HG02798 (cell line): Measurements from ENCODE around the gene KRTAP2-2.

Experiments used
- ATAC-seq: cut with Tn5 transposase; IDR thresholded peaks from one replicate; pipeline ENCODE4 v1.9.1; 2021; ENCODE audit warnings: mild to moderate bottlenecking; ENCODE audit not compliant: unreplicated experiment, poor library complexity

Gene KRTAP2-2

GRCh38 chr17:41029633-41030245 is 25.3 kb downstream of the KRTAP2-2 start, which contains the start of gene KRTAP1-4:
Gene KRTAP1-4 (minus strand): TSS chr17:41030195. CDS start chr17:41030078, 117 bp downstream.
- ATAC-seq: no peak

- no peak for ATAC-seq
These were observed 28.1 kb downstream of the KRTAP2-2 start, which contains the start of gene KRTAP1-5 for GRCh38 chr17:41026715-41027471. Gene KRTAP1-5 (minus strand): TSS chr17:41027208. CDS start chr17:41027155, 53 bp downstream.

GRCh38 chr17:41024697-41025096 is 30.3 kb downstream of the KRTAP2-2 start:
- ATAC-seq: no peak

- ATAC-seq: no peak
These were observed 34.7 kb downstream of the KRTAP2-2 start for GRCh38 chr17:41020336-41020735.

- no peak for ATAC-seq
These were observed 35.6 kb downstream of the KRTAP2-2 start for GRCh38 chr17:41019415-41019814.

- ATAC-seq: no peak
These were observed 36.5 kb downstream of the KRTAP2-2 start for GRCh38 chr17:41018541-41018940.

GRCh38 chr17:41016578-41017215 is 38.3 kb downstream of the KRTAP2-2 start:
- no peak for ATAC-seq

- ATAC-seq: no peak
These were observed 39.6 kb downstream of the KRTAP2-2 start for GRCh38 chr17:41015454-41015853.

GRCh38 chr17:41013606-41014005 is 41.4 kb downstream of the KRTAP2-2 start:
- ATAC-seq: no peak

- ATAC-seq: no peak
These were observed 41.8 kb downstream of the KRTAP2-2 start for GRCh38 chr17:41013181-41013580.

- ATAC-seq: no peak
These were observed 42.5 kb downstream of the KRTAP2-2 start for GRCh38 chr17:41012326-41013120.

- no peak for ATAC-seq
These were observed 44.6 kb downstream of the KRTAP2-2 start for GRCh38 chr17:41010441-41010840.

GRCh38 chr17:41009936-41010335 is 45.1 kb downstream of the KRTAP2-2 start:
- ATAC-seq: no peak

- no peak for ATAC-seq
These were observed 45.7 kb downstream of the KRTAP2-2 start for GRCh38 chr17:41009301-41009760.

- ATAC-seq: no peak
These were observed 46.2 kb downstream of the KRTAP2-2 start, which contains the start of gene KRTAP3-1 for GRCh38 chr17:41008811-41009210. Gene KRTAP3-1 (minus strand): TSS chr17:41009128. CDS start chr17:41009074, 54 bp downstream.
